Nephron progenitor cell (in vitro differentiated cells): ENCODE results near the gene ITGAD.

Source experiments
- DNase-seq: peaks from one replicate; pipeline ENCODE4 v3.0.0; 2021
- H3K27ac Mint-ChIP-seq: 2 replicates; pipeline ENCODE4 v1.8.0; 2021; ENCODE audit warnings: mild to moderate bottlenecking, moderate library complexity, mixed read lengths
- H3K27me3 Mint-ChIP-seq: 2 replicates; pipeline ENCODE4 v1.8.0; 2021; ENCODE audit warnings: mild to moderate bottlenecking, low read depth, mixed read lengths; ENCODE audit not compliant: poor library complexity
- H3K36me3 Mint-ChIP-seq: 2 replicates; pipeline ENCODE4 v1.8.0; 2021; ENCODE audit warnings: low read depth, mixed read lengths
- H3K4me1 Mint-ChIP-seq: 2 replicates; pipeline ENCODE4 v1.8.0; 2021; ENCODE audit warnings: mixed read lengths
- H3K4me3 Mint-ChIP-seq: 2 replicates; pipeline ENCODE4 v1.8.0; 2021; ENCODE audit warnings: mild to moderate bottlenecking, moderate library complexity, mixed read lengths
- H3K9me3 Mint-ChIP-seq: 2 replicates; pipeline ENCODE4 v1.8.0; 2021; ENCODE audit warnings: mild to moderate bottlenecking, moderate library complexity, mixed read lengths
- CTCF ChIP-seq: fragments of 200-600 bp; sonication (generic); IDR thresholded peaks from 2 replicates; pipeline ENCODE4 v1.5.0; 2021; ENCODE audit warnings: antibody characterized with exemption

ITGAD gene

GRCh38 chr16:31459687-31460581 lies 66.8 kb downstream of the ITGAD start:
- TF ChIP-seq CTCF, result no peak
- peak overlapping the region; percentile 89 for H3K4me3 Mint-ChIP-seq
- H3K27ac Mint-ChIP-seq, result peak overlapping the region; percentile 98
- H3K27me3 Mint-ChIP-seq, result no peaks in the 10 kb centered on the region
- no peaks in the 10 kb centered on the region for H3K9me3 Mint-ChIP-seq
- peaks cover 8% of the 10 kb centered on the region for H3K36me3 Mint-ChIP-seq
- DNase-seq, result peak; percentile 100
- H3K4me1 Mint-ChIP-seq, result peaks cover 45% of the 10 kb centered on the region

- Mint-ChIP-seq H3K27me3 (no peaks in the 10 kb centered on the region), H3K36me3 (peaks cover 14% of the 10 kb centered on the region), H3K27ac (peak overlapping the region; percentile 97), H3K4me3 (peak overlapping the region; percentile 89), H3K9me3 (no peaks in the 10 kb centered on the region), H3K4me1 (peaks cover 38% of the 10 kb centered on the region)
- peak; percentile 59 for TF ChIP-seq CTCF
- no peak for DNase-seq
These were observed 67.5 kb downstream of the ITGAD start for GRCh38 chr16:31460582-31461002.

- peaks cover 33% of the 10 kb centered on the region for H3K4me1 Mint-ChIP-seq
These were observed 68.2 kb downstream of the ITGAD start for GRCh38 chr16:31461201-31461920.

GRCh38 chr16:31461921-31462804 lies 69.0 kb downstream of the ITGAD start:
- H3K36me3 Mint-ChIP-seq, result peaks cover 21% of the 10 kb centered on the region
- DNase-seq, result no peak
- no peak overlapping the region for H3K4me3 Mint-ChIP-seq
- H3K27me3 Mint-ChIP-seq, result no peaks in the 10 kb centered on the region
- peaks cover 25% of the 10 kb centered on the region for H3K4me1 Mint-ChIP-seq
- H3K27ac Mint-ChIP-seq, result no peak overlapping the region
- no peak for TF ChIP-seq CTCF
- no peaks in the 10 kb centered on the region for H3K9me3 Mint-ChIP-seq

More at GRCh38 chr16:31461201-31461920, 68.2 kb downstream of the ITGAD start:
- TF ChIP-seq CTCF, result no peak
- H3K36me3 Mint-ChIP-seq, result peaks cover 15% of the 10 kb centered on the region
- no peaks in the 10 kb centered on the region for H3K9me3 Mint-ChIP-seq
- no peak for DNase-seq
- peak overlapping the region; percentile 67 for H3K4me3 Mint-ChIP-seq
- H3K27me3 Mint-ChIP-seq, result no peaks in the 10 kb centered on the region
- no peak overlapping the region for H3K27ac Mint-ChIP-seq

- Mint-ChIP-seq H3K4me1 (peaks cover 14% of the 10 kb centered on the region), H3K27ac (no peak overlapping the region), H3K27me3 (no peaks in the 10 kb centered on the region), H3K9me3 (no peaks in the 10 kb centered on the region), H3K36me3 (peaks cover 23% of the 10 kb centered on the region), H3K4me3 (no peak overlapping the region)
- no peak for TF ChIP-seq CTCF
- DNase-seq, result no peak
These were observed 71.2 kb downstream of the ITGAD start for GRCh38 chr16:31464348-31464769.
